Smooth muscle cell (in vitro differentiated cells): ENCODE measurements around the gene SSUH2. TPM values are rescaled to one million over a fixed set of nuclear protein-coding genes. Genes with fewer than 3 reads are reported as not detected.

Experiments used
- DNase-seq: peaks from one replicate; lab custom pipeline; 2025; ENCODE audit not compliant: unreplicated experiment; lab: John Stamatoyannopoulos, UW
- H2AFZ ChIP-seq: fragments of 200-600 bp; sonication (generic); 2 replicates; pipeline ENCODE4 v1.6.0; 2016; ENCODE audit warnings: antibody characterized with exemption, low read depth, mild to moderate bottlenecking
- H3F3A ChIP-seq: fragments of 200-600 bp; sonication (generic); 2 replicates; pipeline ENCODE4 v1.6.0; 2017; ENCODE audit warnings: antibody characterized with exemption, low read depth
- H3K27ac ChIP-seq: fragments of 200-600 bp; sonication (generic); 2 replicates; pipeline ENCODE4 v1.5.1; 2016; ENCODE audit warnings: low read depth, mild to moderate bottlenecking
- H3K27me3 ChIP-seq: fragments of 200-600 bp; sonication (generic); 2 replicates; pipeline ENCODE4 v1.6.1; 2016; ENCODE audit warnings: low read depth, mild to moderate bottlenecking
- H3K36me3 ChIP-seq: fragments of 200-600 bp; sonication (generic); 2 replicates; pipeline ENCODE4 v1.5.1; 2016; ENCODE audit warnings: low read depth
- H3K4me1 ChIP-seq: fragments of 200-600 bp; sonication (generic); 2 replicates; pipeline ENCODE4 v1.5.1; 2016; ENCODE audit warnings: low read depth
- H3K4me2 ChIP-seq: fragments of 200-600 bp; sonication (generic); 2 replicates; pipeline ENCODE4 v1.6.0; 2016; ENCODE audit warnings: mild to moderate bottlenecking
- H3K4me3 ChIP-seq: fragments of 200-600 bp; sonication (generic); 2 replicates; pipeline ENCODE4 v1.5.1; 2016; ENCODE audit warnings: mild to moderate bottlenecking
- H3K79me2 ChIP-seq: fragments of 200-600 bp; sonication (generic); 2 replicates; pipeline ENCODE4 v1.6.0; 2016; ENCODE audit warnings: low read depth, mild to moderate bottlenecking
- H3K9ac ChIP-seq: fragments of 200-600 bp; sonication (generic); 2 replicates; pipeline ENCODE4 v1.6.0; 2016; ENCODE audit warnings: low read depth
- H3K9me3 ChIP-seq: fragments of 200-600 bp; sonication (generic); replicated peaks from 2 replicates; pipeline ENCODE4 v1.5.1; 2016; ENCODE audit warnings: low read depth
- H4K20me1 ChIP-seq: fragments of 200-600 bp; sonication (generic); 2 replicates; pipeline ENCODE4 v1.6.0; 2016; ENCODE audit warnings: low read depth
- WGBS: methylation state at CpG from one replicate; pipeline ENCODE4 v1.1.7; 2016; ENCODE audit warnings: low lambda C conversion rate; 5-methylcytosine and 5-hydroxymethylcytosine counted together
- polyA plus RNA-seq: library from polyadenylated mRNA; unstranded; fragments of >200 nt; fragmentation: Nextera tagmentation; extraction: Ambion mirVana; gene quantifications from 2 replicates; pipeline ENCODE4 v1.2.1, GENCODE V29; 2016
- total RNA-seq: library from RNA; depleted of rRNA; stranded (reverse); fragments of >200 nt; gene quantifications from 2 replicates; pipeline ENCODE4 v1.2.3, GENCODE V29; 2014
- TF ChIP-seq, protein P1 (sequence below): fragments of 200-600 bp; sonication (generic); IDR thresholded peaks from 2 replicates; pipeline ENCODE4 v1.5.1; 2017; ENCODE audit warnings: borderline replicate concordance, mild to moderate bottlenecking, antibody characterized with exemption; ENCODE audit not compliant: insufficient read depth, poor library complexity, severe bottlenecking

The SSUH2 gene
- total and polyA plus RNA-seq, 2 experiments from 2014 or later, result 0.09 TPM; not detected in 1

- no peak for DNase-seq
- H3K36me3 ChIP-seq, result no peaks in the 10 kb centered on the region
- H3F3A ChIP-seq, result no peaks in the 10 kb centered on the region
- no peaks in the 10 kb centered on the region for H3K79me2 ChIP-seq
- H3K27me3 ChIP-seq, result no peaks in the 10 kb centered on the region
- TF ChIP-seq, protein P1, sequence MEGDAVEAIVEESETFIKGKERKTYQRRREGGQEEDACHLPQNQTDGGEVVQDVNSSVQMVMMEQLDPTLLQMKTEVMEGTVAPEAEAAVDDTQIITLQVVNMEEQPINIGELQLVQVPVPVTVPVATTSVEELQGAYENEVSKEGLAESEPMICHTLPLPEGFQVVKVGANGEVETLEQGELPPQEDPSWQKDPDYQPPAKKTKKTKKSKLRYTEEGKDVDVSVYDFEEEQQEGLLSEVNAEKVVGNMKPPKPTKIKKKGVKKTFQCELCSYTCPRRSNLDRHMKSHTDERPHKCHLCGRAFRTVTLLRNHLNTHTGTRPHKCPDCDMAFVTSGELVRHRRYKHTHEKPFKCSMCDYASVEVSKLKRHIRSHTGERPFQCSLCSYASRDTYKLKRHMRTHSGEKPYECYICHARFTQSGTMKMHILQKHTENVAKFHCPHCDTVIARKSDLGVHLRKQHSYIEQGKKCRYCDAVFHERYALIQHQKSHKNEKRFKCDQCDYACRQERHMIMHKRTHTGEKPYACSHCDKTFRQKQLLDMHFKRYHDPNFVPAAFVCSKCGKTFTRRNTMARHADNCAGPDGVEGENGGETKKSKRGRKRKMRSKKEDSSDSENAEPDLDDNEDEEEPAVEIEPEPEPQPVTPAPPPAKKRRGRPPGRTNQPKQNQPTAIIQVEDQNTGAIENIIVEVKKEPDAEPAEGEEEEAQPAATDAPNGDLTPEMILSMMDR, result no peak
- H3K9ac ChIP-seq, result no peak overlapping the region
- no peak overlapping the region for H3K27ac ChIP-seq
- no peak overlapping the region for H2AFZ ChIP-seq
- WGBS, result 91% methylated on average over 9 of the region's 9 CpGs
- H3K4me1 ChIP-seq, result peaks cover 3% of the 10 kb centered on the region
- H3K4me3 ChIP-seq, result no peak overlapping the region
- no peaks in the 10 kb centered on the region for H4K20me1 ChIP-seq
- no peaks in the 10 kb centered on the region for H3K9me3 ChIP-seq
- no peak overlapping the region for H3K4me2 ChIP-seq
These were observed 48.9 kb downstream of the SSUH2 start for GRCh38 chr3:8595695-8596115.

DNA sequence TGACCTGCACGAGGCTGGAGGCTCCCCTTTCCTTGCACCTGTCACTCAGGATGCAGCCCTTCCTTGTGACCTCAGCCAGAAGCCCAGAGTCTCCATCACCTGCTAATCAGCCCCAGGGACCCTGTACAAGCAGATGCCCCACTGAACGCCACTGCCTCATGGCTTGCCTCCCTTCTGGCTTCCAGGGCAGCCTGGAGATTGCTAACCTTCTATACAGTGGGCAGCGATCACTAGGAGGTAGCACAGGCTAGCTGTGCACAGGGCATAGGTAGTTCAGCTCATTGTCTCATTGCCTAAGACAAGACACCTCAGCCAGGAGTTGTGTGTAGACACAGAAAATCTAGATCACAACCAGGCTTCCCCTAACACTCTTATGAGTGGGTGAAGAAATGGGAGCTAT lies 49.3 kb downstream of the SSUH2 start:
- no peak overlapping the region for H3K4me3 ChIP-seq
- no peak overlapping the region for H3K9ac ChIP-seq
- WGBS, result 84% methylated on average over 3 of the region's 3 CpGs
- H3F3A ChIP-seq, result peaks cover under 1% of the 10 kb centered on the region
- no peaks in the 10 kb centered on the region for H3K79me2 ChIP-seq
- no peak overlapping the region for H2AFZ ChIP-seq
- H3K4me1 ChIP-seq, result peaks cover 3% of the 10 kb centered on the region
- no peak for DNase-seq
- H3K36me3 ChIP-seq, result no peaks in the 10 kb centered on the region
- no peak overlapping the region for H3K4me2 ChIP-seq
- no peaks in the 10 kb centered on the region for H3K9me3 ChIP-seq
- H4K20me1 ChIP-seq, result no peaks in the 10 kb centered on the region
- H3K27me3 ChIP-seq, result no peaks in the 10 kb centered on the region
- TF ChIP-seq, protein P1, result no peak
- H3K27ac ChIP-seq, result no peak overlapping the region

DNA sequence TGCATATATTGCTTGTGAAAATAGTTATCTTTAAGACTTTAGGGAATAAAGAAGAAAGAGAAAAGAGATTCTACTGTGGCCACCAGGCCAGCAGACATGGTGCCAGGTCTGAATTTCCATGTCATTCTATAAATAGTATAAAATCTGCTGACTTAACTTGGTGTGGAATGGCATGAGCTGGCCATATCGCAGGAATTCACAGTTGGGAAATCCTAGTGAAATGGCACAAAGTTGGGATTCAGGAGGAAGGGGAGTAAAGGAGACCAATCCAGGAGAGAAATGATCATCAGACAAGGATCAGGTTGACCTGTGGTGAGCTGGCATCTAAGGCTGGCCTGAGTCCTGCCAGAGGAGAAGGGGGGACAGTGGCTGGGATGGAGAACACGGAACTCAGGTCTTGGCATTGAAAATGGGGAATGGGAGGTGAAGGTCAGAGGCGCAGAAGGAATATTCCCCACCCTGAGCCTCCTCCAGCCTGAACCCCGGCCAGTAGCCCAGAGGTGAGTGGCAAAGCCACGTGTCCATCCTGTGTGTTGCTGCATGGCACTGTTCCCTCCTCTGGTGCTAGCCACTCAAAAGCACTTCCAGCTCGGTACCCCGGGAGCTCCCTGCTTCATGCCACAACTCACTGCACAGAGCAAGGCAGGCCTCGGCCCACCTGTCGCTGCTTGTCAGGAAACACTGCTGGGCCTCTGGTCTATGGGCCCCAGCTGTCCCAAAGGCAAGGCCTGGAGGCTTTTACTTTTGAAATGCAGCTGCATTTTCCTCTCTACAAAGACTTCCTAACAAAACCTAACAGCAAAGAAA lies 51.4 kb downstream of the SSUH2 start:
- 81% methylated on average over 9 of the region's 9 CpGs for WGBS
- Histone ChIP-seq H3K79me2 (no peaks in the 10 kb centered on the region), H3F3A (peaks cover 10% of the 10 kb centered on the region), H4K20me1 (no peaks in the 10 kb centered on the region), H3K9ac (no peak overlapping the region), H3K36me3 (no peaks in the 10 kb centered on the region), H3K4me2 (peak overlapping the region; percentile 45), H3K27ac (no peak overlapping the region), H3K9me3 (no peaks in the 10 kb centered on the region), H3K27me3 (no peaks in the 10 kb centered on the region), H2AFZ (no peak overlapping the region), H3K4me1 (peaks cover 9% of the 10 kb centered on the region), H3K4me3 (no peak overlapping the region)
- DNase-seq, result no peak
- TF ChIP-seq, protein P1, result no peak
